NT2/D1 (cell line): ENCODE measurements around the gene FOXK1.
"Not testable (repeated sequence)": the region's sequence is repeated elsewhere in the genome, so short reads cannot be mapped to it uniquely, and the experiment has no call there.

Experiments used
- DNase-seq: peaks from one replicate; pipeline ENCODE4 v3.0.0-alpha.2; 2011; ENCODE audit warnings: low read depth, low spot score
- H3K27me3 ChIP-seq: 2 replicates; pipeline ENCODE4 v1.6.0; 2011; ENCODE audit warnings: mild to moderate bottlenecking; ENCODE audit not compliant: insufficient read length, insufficient read depth
- H3K36me3 ChIP-seq: 2 replicates; pipeline ENCODE4 v1.6.1; 2011; ENCODE audit warnings: mild to moderate bottlenecking, low read length, mixed read lengths; ENCODE audit not compliant: insufficient read depth, insufficient read length
- H3K4me1 ChIP-seq: 2 replicates; pipeline ENCODE4 v1.5.1; 2011; ENCODE audit not compliant: insufficient read depth, insufficient read length
- H3K4me3 ChIP-seq: 2 replicates; pipeline ENCODE4 v1.5.1; 2011; ENCODE audit warnings: low read depth; ENCODE audit not compliant: insufficient read length
- H3K9ac ChIP-seq: 2 replicates; pipeline ENCODE4 v1.6.0; 2011; ENCODE audit warnings: low read depth; ENCODE audit not compliant: insufficient read length
- H3K9me3 ChIP-seq: 2 replicates; pipeline ENCODE4 v1.5.1; 2011; ENCODE audit warnings: mild to moderate bottlenecking, low read length; ENCODE audit not compliant: insufficient read depth
- SUZ12 ChIP-seq: IDR thresholded peaks from 2 replicates; pipeline ENCODE4 v1.6.1; 2011; ENCODE audit not compliant: insufficient read length, insufficient read depth; ENCODE audit errors: extremely low read depth
- YY1 ChIP-seq: IDR thresholded peaks from 2 replicates; pipeline ENCODE4 v1.6.1; 2011; ENCODE audit not compliant: insufficient read length, insufficient read depth
- ZNF274 ChIP-seq: IDR thresholded peaks from 2 replicates; pipeline ENCODE4 v1.6.1; 2011; ENCODE audit warnings: mild to moderate bottlenecking, low read depth, low read length

The FOXK1 gene

DNA sequence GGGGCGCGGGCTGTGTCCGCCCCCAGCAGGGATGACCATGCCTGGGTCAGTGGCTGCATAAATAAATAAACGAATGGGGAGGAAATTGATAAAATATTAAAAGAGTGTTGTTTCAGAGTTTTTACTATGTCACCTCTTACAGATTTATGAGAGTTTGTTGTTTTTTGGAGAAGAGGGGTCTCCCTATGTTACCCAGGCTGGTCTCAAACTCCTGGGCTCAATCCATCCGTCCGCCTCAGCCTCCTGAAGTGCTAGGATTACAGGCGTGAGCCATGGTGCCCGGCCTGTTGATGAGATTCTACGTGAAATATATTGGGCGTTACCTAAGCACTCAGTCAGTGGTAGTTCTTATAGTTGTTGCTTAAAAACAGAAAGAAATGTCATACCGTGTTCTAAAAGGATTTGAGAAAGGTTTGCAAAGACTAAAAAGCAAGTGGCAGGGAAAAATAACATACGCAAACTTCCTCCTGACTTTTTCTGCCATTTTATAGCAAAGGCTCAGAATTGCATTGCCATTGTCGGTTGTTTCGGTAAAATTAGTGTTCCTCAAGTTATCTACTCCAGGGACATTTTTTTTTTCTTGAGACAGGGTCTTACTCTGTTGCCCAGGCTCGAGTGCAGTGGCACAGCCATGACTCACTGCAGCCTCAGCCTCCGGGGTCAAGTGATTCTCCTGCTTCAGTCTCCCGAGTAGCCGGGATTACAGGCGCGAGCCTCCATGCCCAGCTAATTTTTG is 39.5 kb upstream of the FOXK1 start:
- DNase-seq, result no peak
- no peak for TF ChIP-seq YY1
- no peak for TF ChIP-seq SUZ12
- no peak for TF ChIP-seq ZNF274
- Histone ChIP-seq H3K9me3 (peaks cover 7% of the 10 kb centered on the region; the same call in 1 of the 2 replicates), H3K36me3 (no peaks in the 10 kb centered on the region), H3K4me1 (no peaks in the 10 kb centered on the region), H3K27me3 (no peaks in the 10 kb centered on the region), H3K9ac (peak overlapping the region; percentile 80), H3K4me3 (peak overlapping the region; percentile 73)

DNA sequence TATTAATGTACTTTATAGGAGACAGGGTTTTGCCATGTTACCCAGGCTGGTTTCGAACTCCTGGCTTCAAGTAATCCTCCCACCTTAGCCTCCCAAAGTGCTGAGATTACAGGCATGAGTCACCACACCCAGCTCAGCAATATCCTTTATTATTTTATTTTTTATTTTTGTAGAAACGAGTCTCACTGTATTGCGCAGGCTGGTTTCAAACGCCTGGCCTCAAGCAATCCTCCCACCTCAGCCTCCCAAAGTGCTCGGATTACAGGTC is 39.0 kb upstream of the FOXK1 start:
- not testable (repeated sequence) for H3K4me1 ChIP-seq, DNase-seq, H3K27me3 ChIP-seq, H3K4me3 ChIP-seq, H3K9me3 ChIP-seq, H3K9ac ChIP-seq, H3K36me3 ChIP-seq

DNA sequence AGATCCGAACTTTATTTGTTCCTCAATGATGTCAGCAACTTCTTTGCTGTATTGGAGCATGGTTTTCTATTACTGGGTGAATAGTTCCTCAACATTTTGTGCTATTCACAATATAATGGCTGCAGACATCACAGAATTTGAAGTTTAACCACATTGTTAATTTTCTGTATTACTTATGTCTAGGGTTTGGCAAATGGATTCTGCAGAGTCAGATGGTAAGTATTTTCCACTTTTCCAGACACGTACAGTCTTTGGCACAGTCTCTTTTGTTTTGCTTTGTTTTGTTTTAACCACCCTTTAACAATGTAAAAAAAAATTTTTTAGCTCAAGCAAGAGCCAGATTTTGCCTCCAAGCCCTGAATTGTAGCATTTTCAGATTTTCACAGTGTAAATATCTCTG is 36.8 kb upstream of the FOXK1 start:
- Histone ChIP-seq H3K36me3 (no peaks in the 10 kb centered on the region), H3K9me3 (peaks cover 7% of the 10 kb centered on the region; the same call in 1 of the 2 replicates), H3K27me3 (no peaks in the 10 kb centered on the region), H3K9ac (no peak overlapping the region), H3K4me1 (peaks cover 3% of the 10 kb centered on the region), H3K4me3 (no peak overlapping the region)
- DNase-seq, result no peak
- TF ChIP-seq ZNF274 (no peak), SUZ12 (no peak), YY1 (no peak)

DNA sequence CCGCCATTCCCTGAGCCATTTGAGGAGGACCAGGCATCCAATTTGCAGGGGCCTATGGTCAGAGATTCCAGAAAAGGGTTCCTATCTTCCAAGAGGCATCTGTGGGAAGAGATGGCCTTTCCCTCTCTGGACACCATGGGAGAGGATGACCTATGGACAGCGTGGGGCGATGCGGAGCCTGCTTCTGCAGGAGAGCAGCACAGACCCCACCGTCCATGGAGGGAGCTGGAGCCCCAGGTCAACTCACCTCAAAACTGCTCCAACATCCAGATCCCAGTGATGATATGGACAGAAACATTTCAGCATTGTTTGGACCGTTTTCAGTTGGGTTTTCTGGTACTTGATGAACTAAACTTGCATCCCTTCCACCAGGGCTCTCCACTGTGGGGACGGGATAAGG is 34.0 kb upstream of the FOXK1 start:
- Histone ChIP-seq H3K4me3 (no peak overlapping the region), H3K9ac (no peak overlapping the region), H3K36me3 (no peaks in the 10 kb centered on the region), H3K9me3 (peaks cover 7% of the 10 kb centered on the region; the same call in 1 of the 2 replicates), H3K27me3 (no peaks in the 10 kb centered on the region), H3K4me1 (peaks cover 6% of the 10 kb centered on the region)
- no peak for TF ChIP-seq ZNF274
- TF ChIP-seq YY1, result no peak
- no peak for TF ChIP-seq SUZ12
- no peak for DNase-seq

DNA sequence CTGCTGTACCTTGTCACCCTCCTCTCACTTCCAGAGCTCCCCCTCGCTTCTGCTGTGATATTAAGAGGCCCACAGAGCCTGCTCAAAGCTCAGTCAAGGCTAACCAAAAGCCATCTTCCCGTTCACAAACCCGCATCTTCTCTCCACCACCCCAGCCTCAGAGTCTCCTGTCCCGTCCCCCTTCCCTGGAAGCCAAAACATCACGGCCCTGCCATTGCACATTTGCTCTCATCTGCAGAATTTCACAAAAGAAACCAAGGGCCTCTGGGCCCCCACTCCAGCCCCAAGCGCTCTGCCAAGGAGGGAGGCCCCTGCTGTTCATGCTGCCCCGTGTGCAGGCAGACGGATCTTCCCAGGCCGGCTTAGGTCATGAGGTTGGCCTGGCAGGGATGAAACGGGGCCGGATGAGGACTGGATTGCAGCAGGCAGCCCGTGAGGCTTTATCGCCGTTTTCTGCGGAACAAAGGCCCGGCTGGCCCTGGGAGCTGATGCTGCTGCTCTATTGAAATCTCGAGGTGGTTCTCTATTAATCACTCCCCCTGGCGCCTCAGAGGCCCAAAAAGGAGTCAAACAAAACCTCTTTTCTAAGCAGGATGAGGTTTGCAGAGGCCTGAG is 31.6 kb upstream of the FOXK1 start:
- Histone ChIP-seq H3K27me3 (no peaks in the 10 kb centered on the region), H3K4me1 (peaks cover 6% of the 10 kb centered on the region), H3K4me3 (no peak overlapping the region), H3K9ac (peak overlapping the region; percentile 21), H3K36me3 (no peaks in the 10 kb centered on the region), H3K9me3 (peaks cover 7% of the 10 kb centered on the region; the same call in 1 of the 2 replicates)
- TF ChIP-seq SUZ12, result no peak
- TF ChIP-seq YY1, result no peak
- no peak for TF ChIP-seq ZNF274
- no peak for DNase-seq

DNA sequence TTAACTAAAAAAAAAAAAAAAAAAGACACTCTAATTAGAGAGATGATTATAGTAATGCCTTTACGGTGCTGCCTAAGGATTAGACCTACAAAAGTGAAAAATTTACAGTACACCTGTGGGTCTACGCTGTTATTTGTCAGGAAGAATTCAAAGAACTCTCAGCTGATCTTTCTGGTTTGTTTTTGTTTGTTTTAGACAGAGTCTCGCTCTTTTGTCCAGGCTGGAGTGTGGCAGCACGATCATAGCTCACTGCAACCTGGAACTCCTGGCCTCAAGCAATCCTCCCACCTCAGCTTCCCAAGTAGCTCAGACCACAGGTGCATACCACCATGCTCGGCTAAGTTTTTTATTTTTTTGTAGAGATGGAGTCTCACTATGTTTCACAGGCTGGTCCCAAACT is 28.3 kb upstream of the FOXK1 start:
- Histone ChIP-seq H3K27me3 (no peaks in the 10 kb centered on the region), H3K36me3 (no peaks in the 10 kb centered on the region), H3K9ac (no peak overlapping the region), H3K4me3 (no peak overlapping the region), H3K4me1 (peaks cover 6% of the 10 kb centered on the region), H3K9me3 (peaks cover 15% of the 10 kb centered on the region)
- TF ChIP-seq ZNF274 (no peak), YY1 (no peak), SUZ12 (no peak)
- no peak for DNase-seq

DNA sequence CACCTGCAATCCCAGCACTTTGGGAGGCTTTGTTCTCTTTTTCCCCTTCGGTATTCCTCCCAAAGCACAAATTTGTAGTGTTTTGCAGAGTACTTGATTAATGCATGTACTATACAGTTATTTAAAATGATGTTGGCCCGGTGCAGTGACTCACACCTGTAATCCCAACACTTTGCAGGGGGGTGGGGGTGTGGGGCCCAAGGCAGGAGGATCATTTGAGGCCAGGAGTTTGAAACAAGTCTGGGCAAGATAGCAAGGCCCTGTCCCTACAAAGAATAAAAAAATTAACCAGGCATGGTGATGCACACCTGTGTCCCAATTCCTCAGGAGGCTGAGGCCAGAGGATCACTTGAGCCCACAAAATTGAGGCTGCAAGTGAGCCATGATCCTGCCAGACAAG is 26.8 kb upstream of the FOXK1 start:
- peaks cover 25% of the 10 kb centered on the region for H3K9me3 ChIP-seq
- no peak for TF ChIP-seq SUZ12
- TF ChIP-seq ZNF274, result no peak
- no peak for TF ChIP-seq YY1
- H3K27me3 ChIP-seq, result no peaks in the 10 kb centered on the region
- H3K36me3 ChIP-seq, result no peaks in the 10 kb centered on the region
- H3K4me3 ChIP-seq, result no peak overlapping the region
- no peak for DNase-seq
- H3K9ac ChIP-seq, result no peak overlapping the region
- peaks cover 2% of the 10 kb centered on the region for H3K4me1 ChIP-seq

DNA sequence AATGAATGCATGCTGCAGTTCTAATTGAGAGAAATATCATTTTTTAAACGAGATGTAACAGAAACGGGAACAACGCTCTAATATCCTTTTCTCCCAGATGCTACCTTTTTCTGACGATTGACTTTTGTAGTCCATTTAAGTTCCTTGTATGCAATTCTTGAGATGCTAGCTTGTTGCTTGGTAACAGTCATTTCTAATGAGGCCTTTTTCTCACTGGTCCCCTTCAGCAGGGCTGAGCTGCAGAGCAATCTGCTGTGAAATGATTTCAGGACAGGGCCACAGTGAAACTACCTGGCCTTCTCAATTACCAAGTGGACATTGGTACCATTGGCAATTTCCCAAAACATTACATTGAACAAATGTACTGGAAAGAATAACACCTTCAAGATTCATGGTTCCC is 26.2 kb upstream of the FOXK1 start:
- TF ChIP-seq ZNF274 (no peak), SUZ12 (no peak), YY1 (no peak)
- Histone ChIP-seq H3K4me1 (no peaks in the 10 kb centered on the region), H3K27me3 (no peaks in the 10 kb centered on the region), H3K4me3 (no peak overlapping the region), H3K9me3 (peaks cover 26% of the 10 kb centered on the region), H3K9ac (no peak overlapping the region), H3K36me3 (no peaks in the 10 kb centered on the region)
- DNase-seq, result no peak
